GM20431 (cell line): Measurements from ENCODE around the gene ADRB1.

Source experiments
- in situ Hi-C: fragments of 300-500 bp; cut with MseI, MboI; formaldehyde crosslinking; loops from one replicate; pipeline ENCODE4 v1.15.0; 2020; ENCODE audit warnings: low sequenced_read_pairs; ENCODE audit not compliant: unreplicated experiment

Gene ADRB1

DNA sequence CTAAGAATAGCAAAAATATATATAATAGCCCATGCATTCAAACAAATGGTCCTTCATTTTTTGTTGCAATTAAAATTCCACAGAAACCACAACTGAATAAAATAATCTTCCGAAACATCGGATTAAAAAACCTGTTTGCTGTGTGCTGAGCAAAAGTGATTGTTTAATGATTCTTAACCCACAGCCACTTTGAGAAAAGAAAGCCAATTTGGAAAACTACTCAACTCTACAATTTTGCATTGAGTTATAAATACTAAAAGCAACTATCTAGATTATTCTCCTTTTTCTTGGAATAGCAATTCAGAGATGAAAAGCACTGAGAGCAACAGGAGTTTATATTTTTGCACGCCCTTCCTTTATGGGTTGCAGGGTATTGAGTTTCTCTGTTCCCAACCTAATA is 8.0 kb downstream of the ADRB1 start:
- in situ Hi-C loops, result no loop called here

GRCh38 chr10:114052255-114052654 is 8.6 kb downstream of the ADRB1 start:
- in situ Hi-C loops, result no loop called here

DNA sequence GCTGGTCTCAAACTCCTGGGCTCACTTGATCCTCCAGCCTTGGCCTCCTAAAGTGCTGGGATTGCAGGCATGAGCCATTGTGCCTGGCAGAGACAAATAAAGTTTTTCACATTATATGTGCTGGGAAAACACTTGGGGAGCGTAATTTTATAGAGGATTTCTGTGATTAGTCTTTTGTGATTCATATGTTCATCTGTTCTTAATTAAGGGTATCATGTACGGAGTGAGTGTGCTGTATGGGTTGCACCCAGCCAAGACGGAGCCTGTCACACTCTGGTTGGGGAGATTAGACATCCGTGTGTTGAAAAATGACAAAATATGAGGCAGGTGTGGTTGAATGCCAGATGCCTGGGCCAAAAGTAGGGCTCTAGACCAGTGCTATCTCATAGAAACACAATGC is 10.3 kb downstream of the ADRB1 start:
- in situ Hi-C loops, result no loop called here

DNA sequence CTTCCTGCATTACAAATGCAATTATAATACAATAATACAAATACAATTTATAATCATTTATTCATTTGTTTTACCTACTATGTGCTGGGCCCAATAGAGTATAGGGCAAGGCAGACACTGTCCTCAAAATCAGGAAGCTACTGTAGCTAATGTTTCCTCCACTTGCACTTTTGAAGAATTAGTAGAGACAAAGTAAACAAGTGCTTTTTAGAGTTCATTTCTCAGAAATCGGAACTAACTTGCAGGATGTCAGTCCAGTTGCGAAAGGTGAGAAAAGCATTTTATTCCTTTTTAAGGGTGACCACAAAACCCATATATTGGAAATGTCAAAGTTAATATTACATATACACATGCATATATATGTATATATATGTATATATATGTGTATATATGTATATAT is 14.2 kb downstream of the ADRB1 start:
- in situ Hi-C loops, result no loop called here

- in situ Hi-C loops, result no loop called here
Measured at GRCh38 chr10:114058297-114058696, 14.6 kb downstream of the ADRB1 start.

DNA sequence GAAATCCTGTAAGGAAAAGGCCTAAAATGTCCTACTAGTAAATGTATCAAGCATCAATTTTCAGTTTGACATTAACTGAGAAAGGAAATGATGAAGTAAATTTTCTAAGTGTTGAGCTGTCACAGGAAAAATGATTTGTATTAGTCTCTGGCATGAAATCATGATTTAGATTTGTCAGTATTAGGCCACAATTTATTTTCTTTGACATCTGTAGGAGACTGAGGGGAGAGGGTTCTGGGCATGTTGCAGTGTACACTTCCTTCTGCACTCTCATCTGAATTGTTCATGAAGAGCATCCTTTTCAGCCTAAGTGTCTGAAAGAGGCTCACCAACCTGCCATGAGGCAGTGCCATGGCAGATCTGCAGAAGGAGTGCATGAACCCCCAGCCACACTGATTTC is 15.9 kb downstream of the ADRB1 start:
- in situ Hi-C loops, result no loop called here

DNA sequence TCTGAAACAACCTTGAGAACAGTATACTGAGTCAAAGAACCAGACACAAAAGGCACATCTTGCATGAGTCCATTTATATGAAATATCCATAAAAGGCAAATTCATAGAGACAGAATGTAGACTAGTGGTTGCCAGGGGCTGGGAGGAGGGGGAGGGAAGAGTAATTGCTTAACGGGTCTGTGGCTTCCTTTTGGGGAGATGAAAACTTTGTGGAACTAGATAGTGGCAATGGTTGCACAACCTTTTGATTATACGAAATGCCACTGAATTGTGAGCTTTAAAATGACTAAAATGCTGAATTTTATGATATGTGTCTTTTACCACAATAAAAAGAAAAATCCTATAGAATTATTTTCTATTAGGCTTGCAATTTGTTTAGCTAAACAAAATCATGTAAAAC is 16.8 kb downstream of the ADRB1 start:
- in situ Hi-C loops, result no loop called here

- in situ Hi-C loops, result no loop called here
Measured at GRCh38 chr10:114061148-114061547, 17.5 kb downstream of the ADRB1 start.

- in situ Hi-C loops, result no loop called here
Measured at GRCh38 chr10:114061789-114062188, 18.1 kb downstream of the ADRB1 start.

- in situ Hi-C loops, result no loop called here
Measured at GRCh38 chr10:114064151-114065048, 20.7 kb downstream of the ADRB1 start.

DNA sequence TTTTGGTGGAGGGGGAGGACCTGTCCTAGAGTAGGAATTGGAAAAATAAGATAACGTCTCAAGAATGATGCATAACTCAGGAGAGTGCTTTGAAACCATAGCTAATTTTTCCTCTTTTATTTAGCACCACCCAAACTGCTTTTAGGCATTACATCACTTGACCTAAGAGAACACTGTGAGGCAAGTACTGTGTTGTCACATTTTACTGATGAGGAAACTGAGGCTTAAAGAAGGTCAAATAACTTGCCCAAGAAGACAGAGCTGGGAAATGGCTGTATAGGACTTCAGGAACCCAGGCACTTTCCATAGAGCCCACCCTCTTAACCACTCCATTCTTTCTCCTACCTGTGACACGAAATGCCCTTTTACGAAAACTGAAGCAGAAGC is 21.4 kb downstream of the ADRB1 start:
- in situ Hi-C loops, result no loop called here

GRCh38 chr10:114068054-114068707 is 24.5 kb downstream of the ADRB1 start:
- in situ Hi-C loops, result no loop called here

- in situ Hi-C loops, result no loop called here
Measured at GRCh38 chr10:114070710-114071109, 27.0 kb downstream of the ADRB1 start.

- in situ Hi-C loops, result no loop called here
Measured at GRCh38 chr10:114071178-114071577, 27.5 kb downstream of the ADRB1 start.

DNA sequence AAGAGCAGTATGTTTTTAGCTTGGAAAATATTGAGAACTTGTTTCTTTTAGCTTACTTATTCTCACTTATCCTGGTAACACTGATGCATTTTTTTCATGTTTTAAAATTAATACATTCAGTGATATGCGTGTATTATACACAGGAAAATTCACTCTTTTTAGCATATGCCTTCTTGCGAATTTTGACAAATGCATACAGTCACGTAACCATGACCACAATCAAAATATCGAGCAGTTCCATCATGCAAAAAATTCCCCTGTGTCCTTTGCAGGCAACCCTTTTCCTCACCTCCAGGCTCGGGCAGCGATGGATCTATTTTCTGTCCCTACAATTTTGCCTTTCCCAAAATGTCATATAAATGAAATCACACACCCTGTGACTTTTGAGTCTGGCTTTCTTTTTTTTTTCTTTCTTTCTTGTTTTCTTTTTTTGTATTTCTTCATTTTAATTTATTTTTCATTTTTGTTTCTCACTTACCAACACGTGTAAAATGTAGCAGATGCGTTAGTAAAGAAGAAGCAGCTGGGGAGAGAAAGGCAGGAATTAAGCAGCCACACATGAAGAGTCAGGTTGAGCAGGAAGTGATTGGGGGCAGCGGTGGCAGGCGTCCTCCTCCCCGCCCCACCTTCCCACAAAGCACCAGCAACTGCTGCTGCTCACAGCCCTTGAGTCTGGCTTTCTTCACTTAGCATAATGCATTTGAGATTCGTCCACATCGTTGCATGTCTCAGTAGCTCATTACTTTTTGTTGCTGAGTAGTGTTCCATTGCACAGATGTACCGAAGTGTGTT is 29.9 kb downstream of the ADRB1 start:
- in situ Hi-C loops, result no loop called here

- in situ Hi-C loops, result no loop called here
Measured at GRCh38 chr10:114075093-114075492, 31.4 kb downstream of the ADRB1 start.

GRCh38 chr10:114077347-114077746 is 33.7 kb downstream of the ADRB1 start:
- in situ Hi-C loops, result no loop called here

- in situ Hi-C loops, result no loop called here
Measured at GRCh38 chr10:114077815-114078219, 34.2 kb downstream of the ADRB1 start.

DNA sequence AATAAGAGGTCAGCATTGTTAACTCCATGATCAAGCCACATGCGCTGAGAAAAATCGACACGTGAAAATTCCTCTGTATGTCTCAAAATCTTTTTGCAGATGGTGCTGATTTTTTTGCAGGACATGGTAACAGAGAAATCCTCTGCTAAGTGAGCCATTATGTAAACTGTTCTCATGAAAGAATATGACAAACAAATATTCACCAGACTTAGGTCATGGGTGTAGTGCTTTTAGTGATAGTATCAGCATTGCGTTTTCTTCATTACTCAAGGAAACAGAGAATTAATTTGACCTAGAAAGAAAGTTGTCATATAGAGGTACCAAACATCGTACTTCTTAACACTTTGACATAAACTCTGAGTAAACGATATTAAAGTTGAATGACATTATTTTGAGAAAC is 34.7 kb downstream of the ADRB1 start:
- in situ Hi-C loops, result no loop called here

DNA sequence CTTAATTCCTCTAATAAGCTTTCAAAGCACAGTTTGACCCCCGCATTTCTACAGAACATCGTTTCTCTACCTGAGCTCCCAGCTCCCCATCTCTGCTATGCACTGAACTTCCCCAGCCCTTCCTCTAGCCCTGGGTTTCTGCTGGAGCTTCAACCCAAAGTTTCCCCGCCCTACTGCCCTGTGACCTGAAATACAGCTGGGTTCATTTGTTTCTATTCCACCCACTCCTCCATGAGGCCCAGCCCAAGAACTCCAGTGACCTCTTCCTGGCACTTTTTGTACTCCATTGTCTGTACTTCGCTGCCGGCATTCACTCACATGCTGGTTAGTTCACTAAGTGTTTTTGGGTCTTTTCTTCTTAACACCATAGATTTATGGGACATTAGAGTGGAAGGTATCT is 35.8 kb downstream of the ADRB1 start:
- in situ Hi-C loops, result no loop called here
